SKM-1 (cell line): ENCODE results near the gene MSANTD2.
A peak's percentile ranks its signal among the peaks of the same experiment; 100 is the strongest.

ENCODE experiments used
- DNase-seq: peaks from one replicate; lab custom pipeline; 2025; ENCODE audit not compliant: unreplicated experiment; lab: John Stamatoyannopoulos, UW

Gene MSANTD2

DNA sequence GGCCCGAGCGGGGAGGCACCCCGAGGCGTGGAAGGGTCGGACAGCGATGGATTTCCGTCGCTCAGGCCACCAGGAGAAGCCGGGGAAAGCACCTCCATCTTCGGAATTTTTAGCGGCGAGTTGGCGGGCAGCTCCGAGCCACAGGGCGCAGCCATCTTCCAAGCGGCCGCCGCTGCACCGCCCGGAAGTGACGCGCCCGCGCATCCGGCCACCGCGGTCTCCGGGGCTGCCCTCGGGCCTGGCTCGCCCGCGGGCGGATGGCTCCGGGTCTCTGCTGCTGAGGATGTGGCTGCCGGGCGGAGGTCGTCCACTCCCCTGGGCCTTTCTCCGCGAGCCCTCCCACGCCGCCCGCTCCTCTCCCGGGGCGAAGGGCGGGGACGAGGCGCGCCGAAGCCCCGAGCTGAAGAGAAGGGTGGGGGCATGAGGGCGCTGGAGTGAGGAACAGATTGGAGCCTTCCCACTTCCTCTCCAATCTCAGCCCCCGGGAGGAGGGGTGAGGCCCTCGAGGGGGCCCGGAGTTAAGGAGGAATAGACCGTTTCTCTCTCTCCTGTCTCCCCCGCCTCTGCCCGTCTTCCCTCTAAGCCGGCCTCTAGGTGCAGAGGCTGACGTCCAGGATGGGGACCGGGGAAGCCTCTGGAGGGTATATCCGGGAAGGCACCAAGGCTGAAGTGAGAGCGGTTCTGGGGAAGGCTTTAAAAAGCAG is at the start of gene MSANTD2:
Gene MSANTD2, minus strand, starts transcription at position 181 of the 704 bp plus-strand sequence. Its CDS starts 26 bp downstream, at position 155.
- DNase-seq = no peak

DNA sequence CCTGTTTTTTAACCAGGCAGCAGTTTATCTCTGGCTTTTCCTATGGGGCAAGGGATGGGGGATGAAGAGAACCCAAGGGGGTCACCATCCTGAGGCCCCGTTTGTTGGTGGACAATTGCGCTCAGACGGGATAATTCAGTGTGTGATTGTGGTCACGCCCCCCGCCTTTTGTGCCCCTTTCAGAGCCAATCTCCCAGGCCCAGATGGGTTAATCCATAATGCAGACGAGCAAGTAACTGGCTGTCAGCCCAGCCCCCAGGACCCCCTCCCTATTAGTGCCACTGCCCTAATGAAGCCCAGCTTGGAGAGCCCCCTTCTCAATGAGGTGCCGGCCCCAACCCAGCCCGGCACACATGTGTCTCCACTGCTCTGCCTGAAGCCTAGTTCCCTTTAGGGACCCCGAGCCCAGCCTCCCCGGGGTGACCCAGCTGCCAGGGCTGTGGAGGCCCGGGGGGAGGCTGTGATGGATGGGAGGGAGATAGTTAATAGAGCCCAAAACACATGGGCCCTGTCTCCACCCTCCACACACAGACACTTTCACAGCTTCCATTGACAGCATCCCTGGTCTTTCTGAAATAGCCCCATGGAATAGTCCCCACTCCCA is 46.0 kb upstream of the MSANTD2 start:
- no peak for DNase-seq

DNA sequence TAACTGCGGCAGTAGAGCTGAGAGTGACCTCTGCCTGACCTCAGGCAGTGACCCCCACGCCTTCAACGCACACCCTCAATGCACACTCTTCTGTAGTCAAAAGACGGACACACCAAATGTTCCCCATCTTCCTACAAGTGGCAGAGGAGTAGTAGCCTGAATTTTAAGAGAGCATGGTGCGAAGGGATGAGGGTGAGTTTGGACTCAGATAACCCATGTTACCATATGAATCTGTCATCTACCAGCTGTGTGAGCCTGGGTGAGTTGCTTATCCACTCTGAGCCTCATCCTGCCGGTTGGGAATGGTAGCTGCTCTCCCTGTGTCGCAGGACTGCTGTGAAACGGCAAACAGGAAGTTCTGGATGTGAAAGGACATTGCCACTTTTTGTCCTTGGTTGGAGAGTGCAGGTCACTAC is 44.5 kb upstream of the MSANTD2 start:
- DNase-seq = no peak

DNA sequence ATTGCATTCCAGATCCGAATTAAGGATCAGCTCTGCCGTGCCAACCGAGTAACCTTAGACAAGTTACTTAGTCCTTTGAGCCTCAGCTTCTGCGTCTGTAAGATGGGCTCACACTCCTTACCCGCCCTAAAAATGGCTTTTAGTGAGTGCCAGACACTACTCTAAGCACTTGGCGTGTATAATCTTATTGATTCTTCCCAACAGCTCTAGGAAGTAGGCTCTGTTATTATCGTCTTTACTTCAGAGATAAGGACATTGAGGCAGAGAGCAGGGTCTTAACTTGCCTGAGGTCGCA is 43.4 kb upstream of the MSANTD2 start:
- no peak for DNase-seq

DNA sequence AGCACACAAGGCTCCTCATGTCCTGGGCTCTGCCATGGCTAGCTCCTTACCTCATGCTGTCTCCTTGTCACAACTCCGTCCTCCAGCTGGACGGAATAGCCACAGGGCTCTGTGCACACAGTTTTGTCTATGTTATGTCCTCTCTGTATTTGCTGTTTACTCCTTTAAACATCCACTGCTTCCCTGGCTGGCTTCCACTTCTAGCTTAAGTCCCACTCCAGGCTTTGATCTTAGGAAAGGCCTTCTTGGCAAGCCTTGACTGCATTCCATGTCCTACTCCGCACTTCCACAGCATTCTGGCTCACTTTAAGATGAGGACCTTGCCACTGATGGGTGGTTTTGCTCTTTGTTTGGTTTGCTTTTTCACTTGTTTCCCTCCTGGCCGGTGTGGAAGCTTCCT is 42.1 kb upstream of the MSANTD2 start:
- no peak for DNase-seq

DNA sequence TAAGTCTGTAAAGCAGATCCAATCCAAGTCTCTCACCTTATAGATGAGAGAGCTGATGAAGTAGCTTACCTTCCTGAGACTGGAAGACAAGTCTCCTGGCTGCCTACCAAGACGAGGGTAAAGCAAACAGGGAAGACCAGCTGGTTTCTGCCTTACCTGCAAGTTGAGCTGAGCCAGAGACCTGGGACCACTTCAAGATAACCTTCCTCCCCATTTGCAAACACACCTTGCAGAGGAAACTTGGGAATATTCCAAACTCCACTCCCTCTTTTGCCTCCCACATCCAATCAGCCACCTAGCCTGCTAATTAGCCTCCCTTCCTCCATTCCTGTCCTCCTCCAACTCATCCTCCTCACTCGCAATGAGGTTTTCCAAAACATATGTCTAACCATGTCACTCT is 41.6 kb upstream of the MSANTD2 start:
- no peak for DNase-seq

DNA sequence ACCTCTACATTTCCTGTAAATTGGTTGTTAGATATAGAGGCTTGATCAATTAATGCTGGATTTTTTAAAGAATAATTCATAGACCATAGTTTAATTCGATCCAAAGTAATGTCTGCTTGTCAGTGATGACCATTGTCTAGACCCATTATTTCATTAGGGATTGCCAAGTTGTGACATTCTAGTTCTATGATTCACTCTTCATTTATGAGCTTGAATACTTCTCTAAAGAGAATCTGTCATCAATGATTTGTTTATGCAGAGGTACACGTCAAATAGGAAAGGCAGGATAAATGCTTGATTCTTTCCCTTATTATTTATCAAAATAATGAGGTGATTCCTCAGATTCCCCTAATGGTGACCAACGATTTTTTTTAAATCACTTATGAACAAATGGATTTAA is 41.0 kb upstream of the MSANTD2 start:
- DNase-seq = no peak

DNA sequence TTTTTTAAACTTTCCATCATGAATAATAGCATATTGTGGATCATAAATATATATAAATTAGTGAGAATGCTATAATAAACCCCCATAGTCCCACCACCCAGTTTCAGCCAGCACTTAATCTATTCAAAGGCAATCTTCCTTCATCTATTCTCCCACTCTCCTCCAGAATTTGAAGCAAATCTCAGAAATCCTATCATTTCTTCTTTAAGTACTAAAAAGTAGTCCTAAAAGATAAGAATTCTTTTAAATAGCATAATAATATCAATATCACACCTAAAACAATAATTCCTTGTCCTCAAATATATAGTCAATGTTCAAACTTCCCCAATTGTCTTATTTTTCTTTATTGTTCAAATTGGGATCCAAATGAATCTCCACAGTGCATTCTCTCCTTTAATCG is 40.5 kb upstream of the MSANTD2 start:
- DNase-seq = no peak

DNA sequence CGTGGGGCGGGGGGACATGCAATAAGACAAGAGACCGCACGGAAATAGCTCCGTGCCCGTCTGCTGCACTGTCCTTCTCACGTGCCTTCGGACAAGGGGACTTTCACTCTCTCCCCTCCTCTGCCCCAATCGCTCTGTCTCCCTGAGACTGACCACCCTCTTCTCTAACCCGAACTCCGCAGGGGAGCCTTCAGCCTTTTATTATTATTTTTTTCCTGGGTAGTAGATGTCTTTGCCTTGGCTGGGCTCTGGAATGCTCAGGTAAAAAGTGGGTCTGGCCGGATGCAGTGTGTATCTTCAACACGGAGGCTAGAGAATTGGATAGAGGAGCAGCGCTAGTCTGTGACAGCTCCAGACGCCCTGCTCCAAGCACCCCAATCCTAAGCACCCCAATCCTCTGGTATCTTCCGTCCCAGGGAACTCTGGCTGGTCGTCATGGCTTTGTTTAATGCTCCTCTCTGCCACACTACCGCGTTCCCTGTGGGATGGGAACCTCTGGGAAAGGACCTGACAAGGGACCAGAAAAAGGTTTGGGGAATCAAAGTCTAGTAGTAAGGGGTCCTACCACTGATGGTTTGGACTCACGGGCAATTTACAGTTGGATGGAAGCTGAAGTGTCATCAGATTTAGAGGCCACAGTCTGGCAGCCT is 39.9 kb upstream of the MSANTD2 start:
- DNase-seq = no peak

DNA sequence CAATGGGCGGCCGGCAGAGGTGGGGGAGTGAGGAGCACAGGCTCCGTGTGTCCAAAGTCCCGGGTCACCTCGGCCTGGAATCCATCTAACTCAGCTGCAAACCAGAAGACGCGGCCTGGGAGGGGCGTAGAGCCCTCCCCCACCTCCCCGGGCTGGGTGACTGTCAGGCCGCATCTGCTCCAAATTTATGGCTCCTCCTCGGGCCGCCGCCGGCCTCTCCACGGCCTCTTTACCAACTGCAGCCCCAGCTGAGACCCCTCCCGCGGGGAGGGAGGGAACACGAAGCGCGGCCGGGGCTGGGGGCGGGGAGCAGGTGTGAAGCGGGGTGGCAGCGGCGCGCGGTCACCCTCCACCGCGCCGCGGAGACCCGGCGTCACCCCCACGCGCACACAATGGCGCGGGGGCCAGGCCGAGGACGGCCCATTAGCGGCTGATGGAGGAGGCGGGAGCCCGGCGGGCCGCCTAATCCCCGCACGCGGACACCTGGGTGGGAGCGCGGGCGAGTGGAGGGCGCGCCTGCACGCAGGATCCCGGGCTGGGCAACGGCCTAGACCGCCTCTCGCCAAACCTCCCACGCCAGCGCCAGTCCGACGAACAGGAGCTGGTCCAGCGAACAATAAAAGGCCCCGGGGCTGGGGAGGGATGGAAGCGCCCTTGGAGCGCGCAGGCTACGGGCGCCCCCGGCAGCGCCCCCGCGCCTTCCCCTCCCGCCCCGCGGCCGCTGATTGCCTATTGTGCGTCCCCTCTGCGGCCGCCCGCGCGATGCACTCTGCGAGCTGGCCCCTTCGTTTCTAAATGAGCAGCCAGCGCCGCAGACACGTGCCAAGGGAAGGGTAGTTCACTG is 39.1 kb upstream of the MSANTD2 start:
- DNase-seq = no peak

DNA sequence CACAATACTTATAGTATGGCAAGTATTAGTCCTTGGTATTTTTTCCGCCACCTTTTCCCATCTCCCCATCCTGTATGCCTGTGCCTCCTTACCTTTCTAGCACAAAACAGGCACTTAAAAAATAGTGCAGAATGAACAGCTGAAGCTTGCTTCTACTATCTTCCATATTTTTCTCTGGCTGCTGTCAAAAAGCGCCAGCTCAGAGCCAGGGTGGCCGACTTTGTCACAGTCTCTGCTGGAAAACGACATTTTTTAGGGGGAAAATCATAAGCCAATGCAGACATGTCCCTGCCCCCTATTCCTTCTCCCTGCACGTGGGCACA is 38.6 kb upstream of the MSANTD2 start:
- no peak for DNase-seq

DNA sequence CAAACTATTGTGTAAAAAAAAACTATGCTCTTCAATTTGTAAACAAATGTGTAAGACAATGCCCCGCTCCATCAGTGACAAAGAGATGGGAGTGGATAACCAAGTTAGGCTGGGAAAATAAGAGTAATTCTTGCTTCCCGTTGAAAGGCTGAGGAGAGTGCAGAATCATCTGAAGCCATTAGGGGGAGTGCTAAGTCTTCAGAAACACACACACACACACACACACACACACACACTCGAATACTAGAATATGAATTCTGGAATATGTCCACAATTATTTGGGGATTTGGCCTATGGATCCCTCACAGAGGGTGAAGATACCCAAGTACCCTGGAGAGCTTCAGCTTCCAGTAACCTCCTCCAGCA is 37.3 kb upstream of the MSANTD2 start:
- peak; percentile 16 for DNase-seq

DNA sequence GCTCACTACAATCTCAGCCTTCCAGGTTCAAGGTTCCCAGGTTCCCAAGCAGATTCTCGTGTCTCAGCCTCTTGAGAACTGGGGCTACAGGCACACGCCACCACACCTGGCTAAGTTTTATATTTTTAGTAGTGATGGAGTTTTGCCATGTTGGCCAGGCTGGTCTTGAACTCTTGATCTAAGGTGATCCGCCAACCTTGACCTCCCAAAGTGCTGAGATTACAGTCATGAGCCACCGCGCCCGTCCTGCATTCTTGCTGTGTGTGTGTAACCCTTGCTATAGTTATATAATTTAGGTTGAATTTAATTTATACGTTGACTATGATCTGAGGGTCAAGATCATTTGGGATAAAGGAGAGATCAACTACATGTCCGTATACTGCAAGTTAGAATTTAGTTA is 35.7 kb upstream of the MSANTD2 start:
- no peak for DNase-seq

DNA sequence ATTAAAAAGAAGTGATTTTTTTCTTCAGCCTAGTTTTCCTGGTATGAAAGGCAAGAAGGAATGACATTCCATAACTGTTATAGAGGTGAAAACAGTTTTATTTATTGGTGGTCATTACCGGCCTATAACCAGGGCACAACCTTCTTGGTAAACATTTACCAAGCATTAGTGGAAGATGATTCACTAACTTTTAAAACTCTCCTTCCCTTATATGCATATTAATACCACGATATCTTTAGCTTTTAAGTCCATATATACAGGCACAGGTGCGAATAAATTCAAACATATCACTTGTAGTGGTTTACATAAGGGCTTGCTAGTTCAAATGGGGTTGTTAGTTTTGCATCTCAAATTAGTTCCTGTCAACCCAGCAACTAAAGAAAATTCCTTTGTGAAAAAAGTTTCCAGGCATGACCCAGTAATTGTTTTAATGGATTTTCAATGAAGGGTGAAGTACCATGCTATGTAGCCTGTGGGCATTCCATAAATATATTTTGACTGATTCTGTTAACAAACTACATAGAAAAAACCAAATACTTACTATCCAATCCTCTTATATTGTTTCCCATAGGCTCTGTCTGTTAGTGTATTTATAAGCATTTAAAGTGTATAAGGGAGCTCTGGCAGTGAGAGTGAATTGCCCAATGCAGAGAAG is 34.4 kb upstream of the MSANTD2 start:
- no peak for DNase-seq

DNA sequence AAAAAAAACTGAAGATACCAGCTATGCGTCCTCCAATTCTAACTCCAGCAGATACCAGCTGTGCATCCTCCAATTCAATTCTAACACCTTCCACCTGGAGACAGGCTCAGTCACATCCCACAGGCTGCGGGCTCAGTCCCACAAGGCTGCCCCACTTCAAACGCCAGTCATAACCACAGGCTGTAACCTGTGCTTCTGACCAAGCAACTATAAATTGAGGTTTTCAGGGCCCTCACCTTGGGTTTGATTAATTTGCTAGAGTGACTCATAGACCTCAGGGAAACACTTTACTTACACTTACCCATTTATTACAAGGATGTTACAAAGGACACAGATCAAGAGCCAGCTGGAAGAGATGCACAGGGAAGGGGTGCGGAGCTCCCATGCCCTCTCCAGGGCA is 32.4 kb upstream of the MSANTD2 start:
- DNase-seq = no peak

DNA sequence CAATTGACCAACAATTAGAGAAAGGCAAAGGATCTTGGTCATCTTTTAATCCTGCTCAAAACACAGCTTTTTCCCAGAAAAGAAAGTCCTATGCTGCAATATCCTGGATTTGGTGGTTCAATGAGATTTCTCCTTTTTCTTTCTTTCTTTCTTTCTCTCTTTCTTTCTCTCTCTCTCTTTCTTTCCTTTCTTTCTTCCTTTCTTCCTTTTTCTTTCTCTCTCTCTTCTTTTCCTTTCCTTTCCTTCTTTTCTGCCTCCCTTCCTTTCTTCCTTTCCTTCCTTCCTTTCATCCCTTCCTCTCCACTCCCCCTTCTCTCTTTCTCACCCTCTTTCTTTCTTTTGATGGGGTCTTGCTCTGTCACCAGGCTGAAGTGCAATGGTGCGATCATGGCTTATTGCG is 31.7 kb upstream of the MSANTD2 start:
- no peak for DNase-seq

DNA sequence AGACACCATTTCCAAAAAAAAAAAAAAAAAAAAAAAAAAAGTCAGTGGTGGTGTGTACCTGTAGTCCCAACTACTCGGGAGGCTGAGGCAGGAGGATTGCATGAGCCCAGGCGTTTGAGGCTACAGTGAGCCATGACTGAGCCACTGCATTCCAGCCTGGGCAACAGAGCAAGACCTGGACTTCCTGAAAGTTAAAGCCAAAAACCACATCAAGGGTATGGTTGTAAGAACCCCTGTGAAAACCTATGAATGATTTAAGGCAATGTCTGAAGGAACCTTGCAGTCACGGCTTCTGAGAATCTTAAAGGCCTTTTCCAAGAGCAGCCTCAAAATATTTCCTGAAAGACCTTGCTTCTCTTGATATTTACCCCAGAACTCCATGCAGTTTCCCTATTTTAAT is 30.5 kb upstream of the MSANTD2 start:
- no peak for DNase-seq

DNA sequence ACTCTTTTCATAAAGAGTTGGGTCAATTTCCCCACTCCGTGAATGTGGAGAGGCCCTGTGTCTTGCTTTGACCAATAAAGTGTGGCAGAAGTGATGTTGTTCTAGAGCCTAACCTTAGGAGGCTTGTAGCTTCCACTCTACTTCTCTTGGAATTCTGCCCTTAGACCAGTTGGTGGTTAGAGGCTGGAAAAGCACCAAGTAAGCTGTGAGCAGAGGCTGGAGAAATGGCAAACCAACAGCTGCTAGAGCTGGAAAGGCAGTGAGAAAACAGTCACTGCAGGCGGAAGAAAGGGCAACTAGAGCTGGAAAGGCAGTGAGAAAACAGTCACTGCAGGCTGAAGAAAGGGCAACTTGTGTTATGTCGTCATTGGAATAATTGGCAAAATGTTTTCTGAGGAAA is 29.8 kb upstream of the MSANTD2 start:
- no peak for DNase-seq

DNA sequence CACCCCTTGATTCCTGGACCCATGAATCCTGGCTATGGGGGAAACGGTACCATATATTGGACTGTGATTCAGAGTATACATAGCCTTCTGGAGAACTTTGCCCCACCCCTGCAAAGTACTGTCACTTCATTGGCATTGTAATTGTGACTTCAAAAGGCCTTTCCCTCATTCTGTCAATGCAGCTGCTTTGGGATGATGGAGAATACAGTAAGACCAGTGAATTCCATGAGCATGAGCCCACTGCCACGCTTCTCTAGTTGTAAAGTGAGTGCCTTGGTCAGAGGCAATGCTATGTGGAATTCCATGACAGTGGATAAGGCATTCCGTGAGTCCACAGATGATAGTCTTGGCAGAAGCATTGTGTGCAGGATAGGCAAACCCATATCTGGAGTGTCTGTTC is 25.7 kb upstream of the MSANTD2 start:
- DNase-seq = no peak

DNA sequence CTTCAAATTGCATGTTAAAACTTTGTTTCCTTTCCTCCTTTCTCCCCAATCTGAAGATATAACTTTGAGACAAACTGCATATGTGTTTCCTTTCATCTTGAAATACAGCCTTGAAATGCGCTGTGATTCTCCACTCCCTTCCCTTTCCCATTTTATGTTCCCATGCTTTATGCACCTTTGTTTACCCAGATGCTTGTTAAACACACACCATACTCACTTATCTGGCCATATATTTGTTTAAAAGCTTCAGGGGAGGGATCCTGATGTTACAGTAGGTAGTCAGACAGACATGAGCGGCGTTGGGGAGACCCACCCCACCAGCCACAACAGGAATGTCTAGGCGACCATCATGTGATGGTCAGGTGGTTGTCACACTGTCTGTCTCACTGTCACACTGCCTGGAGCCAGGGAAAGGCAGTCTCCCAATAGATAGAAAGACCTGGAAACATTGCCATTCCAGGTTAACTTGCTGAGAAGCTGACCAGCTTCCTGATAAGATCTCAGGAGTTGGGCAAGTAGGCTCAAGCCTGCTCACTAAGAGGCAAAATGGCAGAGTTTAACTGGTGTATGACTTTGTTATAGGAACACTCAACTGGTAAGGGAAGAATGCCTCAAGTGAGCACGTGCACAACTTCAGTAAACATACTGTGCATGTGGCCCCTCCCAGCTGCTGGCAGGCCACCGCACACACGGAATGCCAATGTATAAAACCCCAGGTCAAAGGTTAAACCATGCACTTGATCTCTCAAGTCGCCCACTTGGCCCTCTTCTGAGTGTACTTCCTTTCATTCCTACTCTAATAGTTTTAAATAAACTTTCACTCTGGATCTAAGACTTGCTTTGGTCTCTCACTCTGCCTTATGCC is 23.5 kb upstream of the MSANTD2 start:
- DNase-seq = no peak
